GM20431 (cell line): ENCODE results near the gene PNO1.
"Not testable (repeated sequence)": the region's sequence is repeated elsewhere in the genome, so short reads cannot be mapped to it uniquely, and the experiment has no call there.

ENCODE experiments used
- in situ Hi-C: fragments of 300-500 bp; cut with MseI, MboI; formaldehyde crosslinking; loops from one replicate; pipeline ENCODE4 v1.15.0; 2020; ENCODE audit warnings: low sequenced_read_pairs; ENCODE audit not compliant: unreplicated experiment

The PNO1 gene

DNA sequence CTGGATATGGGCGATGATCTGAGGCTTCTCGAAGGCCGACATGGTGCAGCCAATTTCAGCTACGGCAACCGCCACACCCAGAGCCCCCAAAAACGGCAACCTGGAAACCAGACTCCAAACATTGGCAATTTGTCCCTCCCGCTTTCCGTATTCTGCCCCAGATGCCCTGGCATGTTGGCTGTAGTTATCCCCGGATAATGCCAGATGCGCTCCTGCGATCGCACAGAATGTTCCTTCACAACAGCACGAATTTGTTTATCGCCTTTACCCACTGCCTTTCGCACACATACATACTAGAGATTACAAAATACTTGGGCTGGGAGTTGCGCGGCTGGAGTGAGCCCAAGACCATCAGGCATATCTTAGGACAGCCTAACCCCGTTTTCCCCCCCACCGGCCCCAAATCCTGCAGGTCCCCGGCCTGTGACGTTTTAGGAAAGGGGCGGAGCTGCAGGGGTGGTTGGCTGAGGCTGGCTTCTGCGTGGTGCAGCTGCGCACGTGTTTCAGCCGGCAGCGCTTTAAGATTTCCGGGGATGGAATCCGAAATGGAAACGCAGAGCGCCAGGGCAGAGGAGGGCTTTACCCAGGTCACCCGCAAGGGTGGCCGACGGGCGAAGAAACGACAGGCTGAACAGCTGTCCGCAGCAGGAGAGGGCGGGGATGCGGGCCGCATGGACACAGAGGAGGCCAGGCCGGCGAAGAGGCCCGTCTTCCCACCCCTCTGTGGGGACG lies at the start of gene PNO1:
Gene PNO1, plus strand, starts transcription at position 487 of the 732 bp plus-strand sequence. Its CDS starts 47 bp downstream, at position 534.
- in situ Hi-C loops, result no loop called here

DNA sequence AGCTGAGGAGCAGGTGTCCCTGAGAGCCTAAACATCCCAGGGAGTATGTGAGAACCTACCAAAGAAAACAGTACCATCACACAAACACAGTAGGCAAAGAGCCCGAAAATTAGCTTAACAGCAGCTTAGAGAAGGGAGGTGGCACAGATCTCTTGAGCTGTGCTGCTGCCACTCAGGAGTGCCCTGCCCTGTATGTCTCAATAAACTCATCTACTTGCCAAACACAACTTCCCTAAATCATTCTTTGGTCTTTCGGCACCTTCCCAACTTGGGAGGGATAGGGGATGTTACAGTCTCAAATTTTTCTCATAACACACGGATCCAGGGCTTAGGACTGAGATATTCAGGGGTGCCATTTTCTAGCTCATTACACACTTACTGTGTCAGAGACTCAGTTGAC lies 49.6 kb upstream of the PNO1 start:
- in situ Hi-C loops, result no loop called here

DNA sequence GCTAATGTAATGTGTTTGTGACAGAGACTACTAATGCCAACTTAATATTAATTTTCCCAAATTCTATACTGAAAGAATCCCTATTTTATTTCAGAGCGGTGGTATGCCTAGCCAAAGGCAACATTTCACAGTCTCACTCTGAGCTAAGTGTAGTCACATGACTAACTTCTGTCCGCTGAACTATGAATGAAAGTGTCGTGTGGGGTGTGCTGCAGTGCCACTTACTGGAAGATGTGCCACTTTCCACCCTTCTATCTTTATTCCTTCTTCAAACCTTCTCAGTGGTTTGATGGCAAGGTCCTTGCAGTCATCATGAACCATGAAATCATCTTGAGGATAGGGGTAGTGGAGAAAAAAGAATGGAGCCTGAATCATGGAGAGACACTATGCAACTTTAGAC lies 47.6 kb upstream of the PNO1 start:
- in situ Hi-C loops, result no loop called here

DNA sequence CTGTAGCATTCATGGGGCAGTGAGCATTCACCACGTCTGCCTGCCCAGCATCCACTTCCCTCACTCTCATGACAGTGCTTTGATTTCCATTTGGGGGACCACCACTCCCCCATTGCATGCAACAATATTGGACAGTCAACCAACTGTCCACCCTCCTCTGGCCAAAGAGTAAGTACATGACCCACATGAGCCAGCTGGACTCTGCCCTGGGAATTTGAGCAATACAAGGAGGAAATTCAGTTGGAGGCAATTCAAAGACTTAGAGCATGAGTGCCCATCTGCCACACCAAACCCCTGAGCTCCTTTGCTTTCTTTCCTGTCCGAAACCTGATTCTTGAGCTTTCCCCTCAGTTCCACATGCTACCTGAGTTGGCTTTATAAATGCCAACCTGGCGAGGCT lies 41.7 kb upstream of the PNO1 start:
- in situ Hi-C loops, result no loop called here

DNA sequence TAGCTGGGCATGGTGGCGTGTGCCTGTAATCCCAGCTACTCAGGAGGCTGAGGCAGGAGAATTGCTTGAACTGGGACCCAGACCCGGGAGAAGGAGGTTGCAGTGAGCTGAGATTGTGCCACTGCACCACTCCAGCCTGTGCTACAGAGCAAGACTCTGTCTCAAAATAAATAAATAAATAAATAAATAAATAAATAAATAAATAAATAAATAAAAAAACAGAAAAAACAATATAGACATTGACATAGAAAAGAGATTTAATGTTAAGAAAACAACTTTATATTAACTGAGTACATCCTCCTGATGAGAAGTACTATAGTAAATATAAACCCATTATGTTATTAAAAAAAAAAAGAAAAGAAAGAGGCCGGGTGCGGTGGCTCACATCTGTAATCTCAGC lies 39.8 kb upstream of the PNO1 start:
- in situ Hi-C loops, result not testable (repeated sequence)

DNA sequence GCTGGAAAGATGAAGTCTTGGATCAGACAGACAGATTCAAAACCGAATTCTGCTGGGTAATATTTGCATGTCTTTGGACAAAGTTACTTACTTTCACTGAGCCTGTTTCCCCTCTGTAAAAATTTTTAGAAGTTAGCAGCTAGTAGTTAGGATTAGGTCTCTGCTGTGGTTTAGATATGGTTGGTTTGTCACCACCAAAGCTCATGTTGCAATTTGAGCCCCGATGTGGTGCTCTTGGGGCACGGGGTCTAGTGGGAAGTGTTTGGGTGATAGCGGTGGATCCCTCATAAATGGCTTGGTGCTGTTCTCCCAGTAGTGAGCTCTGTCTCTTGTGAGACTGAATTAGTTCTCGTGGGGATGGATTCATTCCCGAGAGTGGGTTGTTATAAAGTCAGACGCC lies 38.9 kb upstream of the PNO1 start:
- in situ Hi-C loops, result no loop called here

DNA sequence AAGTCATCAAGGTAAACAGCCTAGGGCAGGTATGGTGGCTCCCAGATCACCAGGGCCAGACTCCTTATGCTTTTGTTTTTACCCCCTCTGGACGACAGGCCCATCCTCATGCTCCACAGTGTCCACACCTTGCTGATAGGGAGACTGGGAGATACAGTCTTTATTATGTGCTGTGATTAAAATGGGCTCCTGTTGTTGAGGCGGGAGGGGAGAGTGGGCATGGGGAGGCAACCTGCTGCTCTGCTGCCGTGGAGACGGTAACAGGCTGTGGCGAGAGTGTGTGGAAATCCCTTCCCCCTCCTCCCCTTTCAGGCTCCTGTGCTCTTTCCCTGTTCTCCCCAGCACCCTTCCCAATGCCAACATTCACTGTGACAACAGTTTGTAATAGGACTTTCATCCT lies 38.2 kb upstream of the PNO1 start:
- in situ Hi-C loops, result no loop called here

DNA sequence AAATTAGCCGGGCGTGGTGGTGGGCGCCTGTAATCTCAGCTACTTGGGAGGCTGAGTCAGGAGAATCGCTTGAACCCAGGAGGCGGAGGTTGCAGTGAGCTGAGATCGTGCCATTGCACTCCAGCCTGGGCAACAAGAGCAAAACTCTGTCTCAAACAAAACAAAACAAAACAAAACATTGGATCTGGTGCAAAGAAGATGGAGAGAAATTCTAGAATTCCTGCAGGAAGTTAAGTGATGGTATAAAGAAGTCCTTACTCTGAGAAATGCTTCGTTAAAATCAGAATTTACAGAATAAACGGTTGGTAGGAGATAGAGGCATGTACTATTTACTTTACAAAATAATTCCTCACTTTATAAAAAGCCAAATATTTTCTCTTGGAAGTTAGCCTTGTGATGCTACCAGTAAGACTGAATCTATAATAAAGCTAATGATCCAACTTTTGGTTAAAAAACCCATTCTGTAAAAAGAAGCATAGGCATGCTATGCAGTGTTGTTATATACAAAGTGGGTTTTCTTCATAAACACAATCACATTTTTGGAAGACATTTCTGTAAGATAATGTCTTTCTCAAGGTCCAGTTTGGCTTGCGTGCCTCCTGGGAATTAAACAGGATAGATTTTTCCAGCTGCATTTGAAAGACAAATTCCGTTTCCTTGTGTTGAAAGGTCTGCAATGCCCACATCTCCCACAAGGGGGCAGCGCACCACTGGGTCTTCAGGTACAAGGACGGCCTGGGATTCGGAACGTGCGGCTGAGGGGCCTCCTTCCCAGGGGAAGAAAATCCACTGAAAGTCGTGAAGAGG lies 35.6 kb upstream of the PNO1 start:
- in situ Hi-C loops, result no loop called here

DNA sequence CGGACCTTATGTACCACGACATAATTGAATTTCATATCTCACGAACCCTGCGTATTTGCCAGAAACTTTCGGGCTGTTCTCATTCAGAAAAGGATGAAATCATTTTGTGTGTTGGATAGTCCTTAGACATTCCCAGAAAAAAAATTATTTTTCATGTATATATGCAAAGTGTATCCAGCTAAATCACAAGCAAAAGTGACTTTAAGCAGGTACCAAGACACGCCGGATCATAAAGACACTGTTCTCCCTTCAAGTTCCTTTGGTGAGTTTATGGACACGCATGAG lies 35.1 kb upstream of the PNO1 start:
- in situ Hi-C loops, result no loop called here

DNA sequence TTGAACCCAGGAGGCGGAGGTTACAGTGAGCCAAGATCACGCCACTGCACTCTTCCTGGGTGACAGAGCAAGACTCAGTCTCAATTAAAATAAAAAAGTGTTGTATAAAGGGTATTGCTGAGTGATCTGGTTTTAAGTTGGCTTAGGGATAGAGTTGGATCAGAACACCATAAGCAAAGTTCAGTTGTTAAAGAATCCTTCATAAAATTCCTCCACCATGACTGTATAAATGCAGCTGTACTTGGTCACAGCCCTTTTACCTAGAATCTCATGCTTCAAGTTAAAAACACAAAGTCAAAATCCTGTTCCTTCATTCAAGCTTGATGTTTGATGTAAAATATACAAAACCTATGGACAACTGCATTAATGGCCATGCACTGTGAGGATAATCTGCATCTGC lies 33.4 kb upstream of the PNO1 start:
- in situ Hi-C loops, result no loop called here

DNA sequence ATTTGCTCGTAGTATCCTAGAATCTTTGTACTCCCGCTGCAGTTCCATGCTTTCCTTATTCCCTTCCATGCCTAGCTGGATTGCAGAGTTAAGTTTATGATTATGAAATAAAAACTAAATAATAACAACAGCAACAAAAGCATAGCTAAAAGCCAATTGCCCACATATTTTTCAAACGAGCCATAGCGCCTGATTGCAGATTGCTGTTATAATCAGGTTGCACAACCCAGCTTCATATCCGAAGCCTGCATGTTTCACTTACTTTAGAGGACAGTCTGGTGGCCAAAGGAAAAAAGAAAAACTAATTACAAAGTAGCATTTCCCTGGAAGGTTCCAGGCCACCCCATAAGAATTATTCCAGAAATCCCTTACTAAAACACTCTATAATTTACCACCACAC lies 31.9 kb upstream of the PNO1 start:
- in situ Hi-C loops, result no loop called here

DNA sequence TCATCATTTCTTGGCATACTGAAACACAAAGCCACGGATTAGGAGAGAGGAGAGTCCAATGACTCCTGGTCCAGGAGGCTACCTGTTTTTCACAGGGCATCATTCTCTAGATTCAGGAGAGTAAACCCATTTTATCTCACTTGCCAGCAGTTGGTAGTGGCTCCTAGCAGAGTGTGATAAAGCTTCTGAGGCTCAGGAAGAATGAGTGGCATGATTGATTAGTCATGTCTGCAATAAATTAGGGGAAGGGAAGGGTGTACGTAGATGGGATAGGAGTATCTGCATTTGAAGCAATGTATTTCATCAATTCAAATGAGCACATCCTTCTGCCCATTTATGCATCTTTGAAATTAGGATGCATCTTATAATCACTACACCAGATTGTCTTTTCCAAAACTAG lies 31.1 kb upstream of the PNO1 start:
- in situ Hi-C loops, result no loop called here

DNA sequence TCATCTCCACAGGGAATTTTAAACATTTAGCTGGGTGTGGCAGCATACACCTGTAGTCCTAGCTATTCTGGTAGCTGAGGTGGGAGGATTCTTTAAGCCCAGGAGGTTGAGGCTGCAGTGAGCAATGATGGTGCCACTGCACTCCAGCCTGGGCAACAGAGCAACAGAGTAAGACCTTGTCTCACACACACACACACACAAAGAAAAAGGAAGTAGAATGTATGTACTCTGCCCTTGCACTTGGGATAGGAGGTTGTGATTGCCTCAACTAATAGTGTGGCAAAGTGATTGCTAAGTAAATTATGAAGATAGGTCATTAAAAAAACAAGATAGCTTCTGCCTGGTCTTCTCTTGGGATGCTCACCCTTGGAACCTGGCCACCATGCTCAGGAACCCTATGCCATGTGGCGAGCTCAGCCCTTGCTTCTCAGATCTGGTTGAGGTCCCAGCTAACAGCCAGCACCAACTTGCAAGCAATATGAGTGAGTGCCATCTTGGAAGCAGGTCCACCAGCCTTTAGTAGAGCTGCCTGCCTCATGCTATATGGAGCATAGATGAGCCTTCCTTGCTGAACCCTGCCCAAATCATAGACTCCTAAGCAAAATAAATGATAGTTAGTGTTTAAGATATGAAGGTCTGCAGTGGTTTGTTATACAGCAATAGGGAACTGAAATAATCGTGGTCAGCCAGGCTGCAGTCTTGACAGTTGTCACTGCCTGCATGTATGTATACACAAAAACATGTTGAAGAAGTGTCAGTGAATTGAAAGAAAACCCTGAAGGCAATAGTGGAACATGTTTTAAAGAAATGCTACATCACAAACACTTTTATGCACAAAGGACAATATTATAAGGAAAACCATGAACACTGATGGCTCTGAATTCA lies 30.1 kb upstream of the PNO1 start:
- in situ Hi-C loops, result no loop called here

DNA sequence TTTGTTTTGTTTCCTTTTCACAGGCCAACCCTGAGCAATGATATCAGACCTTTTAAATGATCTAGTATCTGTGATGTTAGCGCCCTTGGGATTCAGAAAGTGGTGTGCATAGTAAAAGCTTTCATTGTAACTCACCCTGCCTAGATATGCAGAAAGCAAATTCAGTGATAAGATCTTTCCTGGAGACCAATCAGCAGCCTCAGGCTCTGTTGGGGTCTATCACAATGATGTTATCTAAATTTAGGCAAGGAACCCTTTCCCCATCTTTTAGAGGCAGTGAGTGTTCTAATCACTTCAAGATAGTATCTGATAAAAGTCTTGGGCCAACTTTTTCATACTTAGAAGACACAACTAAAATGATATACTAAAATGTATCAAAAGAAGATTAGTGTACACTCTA lies 23.6 kb upstream of the PNO1 start:
- in situ Hi-C loops, result no loop called here

DNA sequence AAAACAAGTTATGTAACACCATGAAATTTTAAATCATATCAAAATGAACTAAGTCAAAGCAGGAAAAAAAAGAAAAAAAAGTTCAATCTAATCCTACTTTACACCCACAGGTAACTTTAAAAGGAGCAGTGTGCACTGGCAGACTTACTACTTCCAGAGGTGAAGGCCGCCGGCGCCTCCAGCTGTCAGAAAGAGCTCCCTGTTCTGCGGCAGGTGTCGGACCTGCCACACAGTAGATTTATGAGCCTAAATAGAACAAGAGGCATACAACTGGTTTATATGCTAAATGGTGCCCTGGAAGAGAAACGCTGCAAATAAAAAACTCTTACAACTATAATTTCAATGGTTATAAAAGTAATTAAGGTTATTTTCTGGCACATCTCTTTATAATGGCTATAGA lies 23.1 kb upstream of the PNO1 start:
- in situ Hi-C loops, result no loop called here

DNA sequence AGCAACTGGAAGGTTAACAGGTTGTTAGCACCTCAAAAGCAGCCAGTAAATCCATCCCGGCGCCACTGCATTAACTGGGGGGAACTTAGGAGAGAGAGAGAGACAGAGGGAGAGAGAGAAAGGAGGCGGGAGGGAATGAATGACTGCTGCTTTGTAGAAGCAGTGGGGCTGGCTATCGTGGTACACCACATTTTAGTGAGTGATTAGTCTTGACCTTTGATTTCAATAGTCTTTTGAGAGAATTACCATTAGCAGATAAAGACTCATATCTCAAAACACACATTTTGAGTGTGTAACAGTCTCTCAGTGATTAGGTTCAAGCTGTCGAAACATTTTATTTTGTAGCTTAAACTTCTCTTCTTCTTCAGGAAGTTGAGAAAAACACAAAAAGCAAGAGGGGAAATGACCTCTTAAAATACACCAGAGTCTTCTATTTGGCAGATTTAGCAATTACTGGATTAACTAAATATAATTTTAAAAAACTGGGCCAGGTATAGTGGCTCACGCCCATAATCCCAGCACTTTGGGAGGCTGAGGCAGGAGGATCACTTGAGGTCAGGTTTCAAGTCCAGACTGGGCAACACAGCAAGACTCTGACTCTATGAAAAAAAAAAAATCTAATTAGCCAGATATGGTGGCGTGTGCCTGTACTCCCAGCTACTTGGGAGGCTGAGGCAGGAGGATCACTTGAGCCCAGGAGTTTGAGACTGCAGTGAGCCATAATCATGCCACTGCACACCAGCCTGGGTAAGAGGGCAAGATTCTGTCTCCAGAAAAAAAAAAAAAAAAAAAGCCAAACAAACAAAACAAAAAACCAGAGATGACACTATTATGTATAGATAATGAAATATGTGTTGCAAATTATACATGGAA lies 22.0 kb upstream of the PNO1 start:
- in situ Hi-C loops, result no loop called here

DNA sequence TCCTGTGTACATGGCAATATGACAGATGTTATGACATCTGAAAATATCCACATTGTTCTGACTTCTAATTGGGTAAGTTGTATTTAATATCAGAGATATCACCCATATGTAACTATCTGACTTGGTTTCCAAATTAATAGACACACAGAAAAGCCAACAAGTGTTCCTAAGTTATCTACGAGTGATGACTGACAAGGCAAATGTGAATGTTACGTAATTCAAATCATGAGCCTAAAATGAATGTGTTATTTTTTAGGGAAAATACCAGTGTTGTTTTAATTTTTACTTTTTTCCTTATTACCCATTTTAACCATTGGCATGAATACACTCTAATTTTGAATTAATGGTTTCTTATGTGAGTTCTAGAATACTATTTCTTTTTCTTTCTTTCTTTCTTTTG lies 15.8 kb upstream of the PNO1 start:
- in situ Hi-C loops, result no loop called here

DNA sequence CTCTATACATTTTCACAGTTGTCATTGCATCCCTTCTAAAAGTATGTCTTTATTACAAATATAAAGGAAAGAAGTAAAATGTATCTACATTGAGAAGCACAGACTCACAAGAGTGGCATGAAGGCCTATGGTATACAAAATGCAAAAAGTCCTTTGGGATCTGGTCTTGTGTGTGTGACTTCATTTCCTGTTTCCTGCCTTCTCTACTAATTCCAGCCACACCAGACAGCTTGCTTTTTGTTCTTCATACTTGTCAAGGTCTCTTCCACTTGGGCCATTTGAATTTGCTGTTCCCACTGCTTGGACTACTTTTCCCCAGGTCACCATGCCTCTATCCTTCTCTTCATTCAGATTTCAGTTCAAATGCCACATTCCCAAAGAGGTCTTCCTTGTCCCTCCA lies 6.7 kb upstream of the PNO1 start:
- in situ Hi-C loops, result no loop called here

DNA sequence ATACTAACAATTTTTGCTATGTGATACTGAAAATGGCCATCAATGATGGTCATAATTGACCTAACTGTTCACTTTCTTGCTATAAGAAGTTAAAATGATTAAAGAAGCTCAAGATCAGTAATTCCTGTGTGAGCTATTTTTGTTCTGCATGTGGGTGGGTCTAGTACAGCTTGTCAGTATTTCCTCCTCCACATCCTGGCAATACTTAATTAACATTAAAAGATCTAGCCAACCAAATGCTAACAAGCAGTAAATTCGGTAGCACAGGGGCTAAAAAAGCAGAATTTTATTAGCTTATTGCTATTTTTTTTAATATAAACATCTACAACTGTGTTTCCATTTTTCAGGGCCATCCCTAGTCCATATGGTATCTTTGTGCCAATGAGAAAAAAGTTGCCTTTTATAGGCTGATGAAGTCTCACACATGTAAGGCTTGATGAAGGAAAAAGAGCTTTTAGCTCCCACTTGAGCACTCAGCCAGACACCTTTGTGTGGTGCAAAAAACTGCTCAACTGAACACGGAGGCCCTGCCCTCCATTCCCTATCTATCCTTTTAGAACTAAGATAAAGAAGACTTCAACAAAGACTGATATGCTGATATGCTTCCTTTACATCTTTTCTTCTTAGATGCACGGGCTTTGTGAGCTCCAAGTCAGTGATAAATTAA lies 4.9 kb upstream of the PNO1 start:
- in situ Hi-C loops, result no loop called here

DNA sequence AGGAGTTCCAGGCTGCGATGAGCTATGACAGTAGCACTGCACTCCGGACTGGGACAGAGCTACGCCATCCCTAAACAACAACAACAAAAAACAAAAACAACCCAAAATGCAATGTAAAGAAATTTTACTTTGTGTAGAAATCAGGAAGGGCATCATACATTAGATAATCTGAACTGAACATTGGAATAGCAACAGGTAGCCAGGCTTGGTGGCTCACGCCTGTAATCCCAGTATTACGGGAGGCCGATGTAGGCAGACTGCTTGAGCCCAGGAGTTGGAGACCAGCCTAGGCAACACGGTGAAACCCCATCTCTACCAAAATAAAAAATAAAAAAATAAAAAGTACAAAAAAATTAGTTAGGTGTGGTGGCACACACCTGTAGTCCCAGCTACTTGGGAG lies 2.1 kb upstream of the PNO1 start:
- in situ Hi-C loops, result no loop called here
